ENCODE results near the gene CA7.
"Not testable (repeated sequence)": the region's sequence is repeated elsewhere in the genome, so short reads cannot be mapped to it uniquely, and the experiment has no call there.

Gene CA7

GRCh38 chr16:66847533-66848067 is 3.4 kb downstream of the CA7 start:
- no peak for DNase-seq

- DNase-seq = no peak
Observed at GRCh38 chr16:66848172-66848571, 4.0 kb downstream of the CA7 start.

- DNase-seq = no peak
Observed at GRCh38 chr16:66849021-66849420, 4.8 kb downstream of the CA7 start.

- DNase-seq = no peak
Observed at GRCh38 chr16:66849549-66849948, 5.3 kb downstream of the CA7 start.

GRCh38 chr16:66850115-66850815 is 6.1 kb downstream of the CA7 start:
- no peak for DNase-seq

- DNase-seq = no peak
Observed at GRCh38 chr16:66851166-66851964, 7.2 kb downstream of the CA7 start.

- peak; percentile 71 for DNase-seq
Observed at GRCh38 chr16:66853261-66854139, 9.3 kb downstream of the CA7 start.

GRCh38 chr16:66856184-66856730 is 12.0 kb downstream of the CA7 start:
- DNase-seq = no peak

GRCh38 chr16:66856801-66857200 is 12.6 kb downstream of the CA7 start:
- no peak for DNase-seq

GRCh38 chr16:66857437-66857836 is 13.2 kb downstream of the CA7 start:
- no peak for DNase-seq

GRCh38 chr16:66858740-66859396 is 14.7 kb downstream of the CA7 start:
- DNase-seq = no peak

- DNase-seq = no peak
Observed at GRCh38 chr16:66859397-66860068, 15.3 kb downstream of the CA7 start.

- DNase-seq = no peak
Observed at GRCh38 chr16:66862023-66862520, 17.9 kb downstream of the CA7 start.

GRCh38 chr16:66863707-66864106 is 19.5 kb downstream of the CA7 start:
- no peak for DNase-seq

GRCh38 chr16:66869424-66869823 is 25.2 kb downstream of the CA7 start:
- no peak for DNase-seq

GRCh38 chr16:66871363-66871762 is 27.1 kb downstream of the CA7 start:
- DNase-seq = not testable (repeated sequence)

- no peak for DNase-seq
Observed at GRCh38 chr16:66871840-66872239, 27.6 kb downstream of the CA7 start.

GRCh38 chr16:66872559-66872942 is 28.3 kb downstream of the CA7 start:
- DNase-seq = peak; percentile 37

- peak; percentile 99 for DNase-seq
Observed at GRCh38 chr16:66872943-66873684, 28.9 kb downstream of the CA7 start.

GRCh38 chr16:66873685-66874055 is 29.5 kb downstream of the CA7 start:
- no peak for DNase-seq
